GM18873 (cell line): Measurements from ENCODE around the gene F5.

Experiments used
- ATAC-seq: cut with Tn5 transposase; IDR thresholded peaks from one replicate; pipeline ENCODE4 v1.9.1; 2021; ENCODE audit warnings: mild to moderate bottlenecking, moderate library complexity, moderate number of reproducible peaks; ENCODE audit not compliant: unreplicated experiment, low FRiP score

Gene F5

DNA sequence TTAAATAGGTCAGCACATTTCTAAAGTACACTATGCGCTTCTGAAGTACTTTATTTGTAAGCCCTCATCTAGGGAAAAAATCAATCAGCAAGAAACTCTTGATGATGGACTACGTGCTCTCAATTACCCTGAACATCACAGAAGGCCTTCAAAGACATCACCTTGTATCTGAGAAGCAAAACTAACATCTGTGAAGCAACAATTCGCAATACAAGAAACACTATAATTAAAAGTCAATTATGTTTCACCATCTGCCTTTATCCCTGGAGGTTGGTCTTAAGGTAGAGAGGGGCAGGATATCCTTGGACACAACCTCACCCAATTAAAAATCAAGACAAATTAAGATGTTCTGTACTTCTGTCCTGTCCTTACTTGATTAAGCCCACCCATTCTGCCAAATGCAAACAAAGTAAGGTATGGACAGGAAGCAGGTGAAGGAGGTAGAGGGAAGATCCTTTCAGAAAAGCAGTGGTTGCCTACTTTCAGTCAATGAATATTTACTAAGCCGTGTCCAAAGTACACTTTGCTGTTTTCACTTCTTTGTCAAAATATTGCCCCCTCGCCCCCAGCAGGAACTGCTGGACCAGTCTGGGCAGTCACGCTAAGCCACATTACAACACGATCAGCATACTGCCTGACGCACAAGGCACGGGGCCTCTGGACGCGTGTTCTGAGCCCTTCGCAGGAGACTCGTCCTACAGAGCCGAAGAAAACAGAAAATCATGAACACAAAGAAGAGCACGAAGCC is 101.4 kb downstream of the F5 start:
- peak; percentile 17 for ATAC-seq

DNA sequence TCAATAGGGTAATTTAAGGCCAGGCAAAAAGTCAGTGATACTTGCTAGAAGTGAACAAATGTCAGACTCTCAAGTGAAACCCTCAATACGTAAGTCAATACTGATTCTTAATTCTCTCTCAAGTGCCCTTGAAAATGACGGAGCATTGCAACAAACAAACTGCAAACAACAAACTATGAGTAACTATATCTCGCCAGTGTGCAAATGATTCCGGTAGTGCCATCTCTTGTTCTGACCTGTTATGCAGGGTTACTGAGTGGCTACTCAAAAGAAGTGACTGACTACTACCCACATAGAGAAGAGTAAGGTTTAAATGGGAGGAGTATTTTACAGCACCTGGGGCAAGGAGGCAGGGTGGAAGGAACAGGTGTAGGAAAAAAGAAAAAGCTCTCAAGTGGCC is 102.2 kb downstream of the F5 start:
- ATAC-seq, result no peak

DNA sequence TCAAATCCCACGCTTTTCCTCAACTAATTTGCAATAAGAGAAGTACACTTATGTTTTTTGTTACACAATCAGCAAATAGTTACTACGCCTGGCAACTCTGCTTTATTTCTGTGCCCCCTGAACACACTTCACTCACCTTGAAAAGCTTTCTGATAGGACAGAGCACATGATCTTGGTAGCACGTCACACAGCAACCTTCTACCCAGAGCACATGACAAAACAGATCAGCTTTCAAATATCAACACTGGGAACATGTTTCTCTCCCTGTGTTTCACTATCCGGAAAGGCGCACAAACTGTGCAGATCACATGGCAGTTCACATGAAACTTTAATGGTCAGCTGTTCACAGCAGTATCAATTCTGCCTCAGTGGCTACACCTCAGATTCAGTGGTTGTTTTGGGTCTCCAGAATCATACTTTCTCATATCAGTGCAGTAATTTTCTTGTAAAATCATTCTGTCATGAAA is 102.7 kb downstream of the F5 start:
- ATAC-seq, result no peak

DNA sequence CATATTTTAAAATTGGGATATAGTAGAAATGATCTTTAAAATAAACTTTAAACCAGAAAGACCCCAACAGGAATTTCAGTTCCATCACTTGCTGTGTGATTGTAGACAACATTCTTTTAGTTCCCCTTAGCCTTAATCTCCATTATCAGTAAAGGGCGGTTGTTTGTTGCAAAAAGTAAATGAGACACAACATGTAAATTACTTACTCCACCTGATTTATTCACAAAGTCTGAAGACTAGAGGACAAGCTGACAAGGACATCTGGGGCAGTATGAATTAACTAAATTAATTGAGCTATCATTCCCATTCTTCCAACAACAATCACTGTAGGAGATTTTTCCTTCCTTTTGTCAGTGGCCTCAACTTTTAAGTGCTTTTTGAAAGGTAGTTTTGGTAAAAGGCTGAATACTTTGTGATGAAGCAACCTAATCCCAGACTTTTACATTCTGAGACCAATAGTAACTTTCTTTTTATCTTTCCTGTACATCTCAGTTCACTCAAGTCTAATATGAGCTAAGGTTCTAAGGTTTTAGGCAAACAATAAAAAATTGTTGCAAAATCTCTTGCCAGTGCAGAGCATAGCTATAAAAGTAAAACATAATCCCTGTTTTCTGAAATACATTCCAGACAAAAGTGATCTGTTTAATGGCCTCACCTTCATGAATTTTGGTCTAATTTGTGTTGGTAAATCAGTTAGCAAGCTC is 106.8 kb downstream of the F5 start:
- ATAC-seq, result no peak

DNA sequence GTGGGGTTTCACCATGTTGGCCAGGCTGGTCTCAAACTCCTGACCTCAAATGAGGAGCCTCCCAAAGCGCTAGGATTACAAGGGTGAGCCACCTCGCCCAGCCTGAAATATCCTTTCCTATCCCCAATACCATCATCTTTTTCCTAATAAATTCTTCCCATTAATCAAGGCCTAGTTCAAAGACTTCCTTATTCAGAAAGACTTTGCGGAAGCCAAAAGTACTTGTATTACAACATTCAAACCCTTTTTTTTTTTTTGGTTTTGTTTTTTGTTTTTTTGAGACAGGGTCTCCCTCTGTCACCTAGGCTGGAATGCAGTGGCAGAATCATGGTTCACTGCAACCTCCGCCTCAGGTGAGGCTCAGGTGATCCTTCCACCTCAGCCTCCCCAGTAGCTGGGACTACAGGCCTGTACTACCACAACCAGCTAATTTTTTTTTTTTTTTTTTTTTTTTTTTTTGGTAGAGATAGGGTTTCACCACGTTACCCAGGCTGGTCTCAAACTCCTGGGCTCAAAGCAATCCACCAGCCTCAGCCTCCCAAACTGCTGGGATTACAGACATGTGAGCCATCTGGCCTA is 108.1 kb downstream of the F5 start:
- no peak for ATAC-seq

DNA sequence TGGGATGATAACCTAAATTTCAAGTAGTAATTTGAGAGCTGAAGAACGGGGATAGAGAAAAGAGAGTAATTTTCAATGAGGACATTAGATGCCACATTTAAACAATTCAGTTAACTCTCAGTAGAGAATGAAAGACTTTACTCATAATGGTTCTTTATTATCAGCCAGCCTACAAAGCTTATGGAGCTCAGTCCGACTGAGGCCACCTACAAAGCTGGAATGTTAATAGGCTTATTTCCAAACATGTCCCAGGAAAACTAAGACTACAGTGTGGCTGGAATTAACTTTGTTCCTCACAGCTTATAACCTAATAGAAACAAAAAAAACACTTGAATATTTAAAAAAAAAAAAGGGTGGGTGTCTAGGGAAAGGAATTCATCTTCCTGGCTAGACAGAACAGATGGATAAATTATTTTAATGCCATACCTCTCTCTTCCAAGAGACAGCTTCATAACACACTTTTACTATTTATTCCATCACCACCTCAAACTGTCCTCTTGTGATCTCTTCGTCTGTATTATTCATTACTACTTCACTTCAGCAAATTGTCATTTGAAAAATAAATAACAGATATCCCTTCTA is 110.4 kb downstream of the F5 start:
- no peak for ATAC-seq

DNA sequence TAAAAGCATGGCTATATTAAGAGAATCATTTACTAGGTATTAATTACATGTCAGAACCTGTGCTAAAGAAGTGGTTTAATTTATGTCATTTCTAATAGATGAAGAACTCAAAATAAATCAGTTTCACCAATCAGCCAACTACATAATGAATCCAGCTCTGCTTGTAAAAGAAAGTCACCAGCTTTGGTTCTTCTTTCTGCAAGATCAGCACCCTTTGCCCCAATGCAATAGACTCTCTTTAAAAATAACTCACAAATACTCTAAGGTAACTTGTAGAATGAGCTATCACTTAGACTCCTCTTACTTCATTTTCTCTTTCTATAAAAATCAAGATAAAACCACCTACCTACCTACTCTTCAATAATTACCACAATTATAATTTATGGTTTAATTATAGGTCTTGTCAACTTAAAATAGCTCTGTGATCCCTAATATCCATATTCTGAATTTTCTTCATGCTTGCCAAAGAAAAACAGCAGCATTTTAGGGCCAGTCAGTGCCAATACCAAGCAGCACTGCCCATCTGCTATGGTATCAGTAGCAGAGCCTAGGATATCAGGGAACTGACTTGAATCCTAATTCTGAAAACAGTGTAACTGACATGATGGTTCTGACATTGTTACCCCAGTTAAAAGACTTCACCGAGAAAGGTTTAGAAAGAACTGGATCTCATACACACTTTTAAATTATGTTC is 111.8 kb downstream of the F5 start:
- no peak for ATAC-seq

DNA sequence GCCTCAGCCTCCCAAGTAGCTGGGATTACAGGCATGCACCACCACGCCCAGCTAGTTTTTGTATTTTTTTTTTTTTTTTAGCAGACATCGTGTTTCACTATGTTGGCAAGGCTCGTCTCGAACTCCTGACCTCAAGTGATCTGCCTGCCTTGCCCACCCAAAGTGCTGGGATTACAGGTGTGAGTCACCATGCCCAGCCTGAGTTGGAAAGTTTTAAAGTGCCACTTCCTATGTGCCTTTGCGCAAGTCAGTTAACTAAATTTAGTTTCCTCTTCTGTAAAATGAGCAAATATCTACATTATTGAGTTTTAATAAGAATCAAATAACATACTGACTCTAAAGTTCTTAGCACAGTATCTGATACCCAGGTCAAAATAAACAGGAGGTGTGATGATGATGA is 112.9 kb downstream of the F5 start:
- ATAC-seq, result no peak

DNA sequence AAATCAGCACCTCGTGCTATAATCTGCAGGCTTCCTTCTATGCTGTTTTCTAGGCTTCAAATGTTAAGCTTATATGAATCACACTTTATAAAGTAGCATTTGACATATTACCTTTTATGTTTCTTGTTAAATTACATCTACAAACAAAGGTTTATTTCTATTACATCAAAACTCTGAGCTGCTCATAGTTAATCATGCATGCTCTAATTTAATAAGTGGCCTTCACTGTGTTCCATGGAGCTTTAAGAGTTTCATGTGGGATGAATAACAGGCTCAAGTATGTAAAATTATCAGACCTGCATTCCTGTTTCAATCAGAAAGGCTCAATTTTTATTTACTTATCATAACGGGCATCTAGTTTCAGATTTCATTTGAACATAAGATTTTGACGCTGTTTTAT is 113.5 kb downstream of the F5 start:
- no peak for ATAC-seq

DNA sequence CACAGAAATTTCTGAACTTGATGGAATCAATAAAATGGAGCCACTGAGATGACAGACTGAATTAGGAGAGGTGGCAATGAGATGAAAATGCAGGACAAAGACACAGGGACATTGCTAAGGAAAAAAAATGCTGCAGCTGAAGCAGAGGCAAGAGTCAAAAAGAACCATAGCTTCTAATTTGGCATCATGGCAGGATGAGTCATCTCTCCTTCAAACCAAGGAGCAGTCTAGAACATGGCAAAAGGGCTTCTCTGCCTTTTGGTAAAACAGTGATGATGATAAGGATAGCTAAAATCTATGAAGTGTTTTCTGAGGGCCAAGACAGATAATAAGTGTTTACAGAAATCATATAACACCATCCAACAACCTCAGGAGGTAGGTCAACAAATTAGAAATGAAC is 117.3 kb downstream of the F5 start:
- ATAC-seq, result no peak

DNA sequence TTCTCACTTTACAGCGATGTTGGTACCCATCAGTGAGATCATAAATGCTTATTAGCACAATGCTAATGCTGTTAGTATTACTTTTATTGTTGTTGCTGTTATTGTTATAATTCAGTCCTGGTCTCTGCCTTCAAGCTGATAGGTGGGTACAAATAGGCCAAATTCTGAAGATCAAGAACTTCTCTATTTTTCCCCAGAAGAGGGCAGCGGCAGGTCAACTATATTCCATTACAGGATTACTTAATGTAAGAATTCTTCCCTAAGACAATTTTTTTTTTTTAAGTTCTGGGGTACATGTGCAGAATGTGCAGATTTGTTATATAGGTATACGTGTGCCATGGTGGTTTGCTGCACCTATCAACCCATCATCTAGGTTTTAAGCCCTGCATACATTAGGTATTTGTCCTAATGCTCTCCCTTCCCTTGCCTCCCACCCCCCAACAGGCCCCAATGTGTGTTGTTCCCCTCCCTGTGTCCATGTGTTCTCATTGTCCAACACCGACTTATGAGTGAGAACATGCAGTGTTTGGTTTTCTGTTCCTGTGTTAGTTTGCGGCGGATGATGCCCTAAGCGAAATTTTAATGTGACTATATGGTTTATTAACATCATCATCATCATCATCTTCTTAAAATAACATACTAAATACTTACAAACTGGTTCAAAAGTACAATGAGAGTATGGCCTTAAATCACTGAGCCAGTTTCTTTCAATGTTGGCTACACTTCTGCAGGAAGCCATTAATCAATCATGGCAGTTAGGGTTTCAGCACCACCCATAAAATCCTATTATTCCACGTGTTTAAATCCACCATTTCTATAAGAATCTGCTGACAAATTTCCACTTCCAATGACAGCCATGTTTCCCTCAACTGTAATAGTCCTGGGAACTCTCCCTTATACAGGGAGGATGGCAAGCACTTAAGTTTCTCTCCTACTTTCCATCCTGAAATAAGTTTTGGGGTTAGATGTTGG is 119.7 kb downstream of the F5 start:
- ATAC-seq, result no peak

DNA sequence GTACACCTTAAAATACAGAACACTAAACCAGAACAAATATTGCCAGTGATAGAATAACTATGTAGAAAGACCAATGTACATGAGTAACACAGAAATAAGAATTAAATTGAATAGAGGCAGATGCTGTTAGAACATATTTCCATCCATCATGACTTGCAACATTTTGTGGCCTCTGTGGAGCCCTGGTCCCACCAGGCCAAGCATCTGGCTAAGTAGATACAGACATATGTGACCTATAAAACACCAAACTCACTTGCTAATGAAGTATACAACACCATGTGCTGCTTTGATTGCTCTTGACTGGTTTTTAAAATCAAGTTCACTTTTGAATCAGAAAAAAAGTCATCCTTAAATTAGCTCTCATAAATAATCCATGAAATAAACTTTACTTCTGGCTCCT is 121.0 kb downstream of the F5 start:
- ATAC-seq, result no peak
